HEK293T (cell line): ENCODE data around the gene TMEM232.
"Not testable (repeated sequence)": the region's sequence is repeated elsewhere in the genome, so short reads cannot be mapped to it uniquely, and the experiment has no call there.

ENCODE experiments used
- CTCF ChIA-PET: fragments of 350-600 bp; formaldehyde crosslinking; extraction: SDS; loops from one replicate; lab custom pipeline; 2021; ENCODE audit warnings: antibody characterized with exemption, inconsistent platforms; lab: Yijun Ruan, JAX
- POLR2A ChIA-PET: fragments of 350-600 bp; formaldehyde crosslinking; extraction: SDS; loops from one replicate; lab custom pipeline; 2020; ENCODE audit warnings: antibody characterized with exemption, inconsistent platforms; lab: Yijun Ruan, JAX
- DNase-seq: peaks from one replicate; pipeline ENCODE4 v3.0.0; 2012; ENCODE audit warnings: mixed read lengths; ENCODE audit errors: extremely low spot score
- ARNT ChIP-seq: fragments of 450-650 bp; IDR thresholded peaks from 2 replicates; pipeline ENCODE4 v1.6.1; 2017; ENCODE audit warnings: mild to moderate bottlenecking
- BHLHE40 ChIP-seq: fragments of 450-650 bp; IDR thresholded peaks from 2 replicates; pipeline ENCODE4 v1.6.1; 2016; ENCODE audit warnings: mild to moderate bottlenecking, moderate library complexity, borderline replicate concordance
- CTBP1 ChIP-seq: fragments of 450-650 bp; IDR thresholded peaks from 2 replicates; pipeline ENCODE4 v1.6.1; 2016; ENCODE audit warnings: borderline replicate concordance
- ELF4 ChIP-seq: fragments of 450-650 bp; IDR thresholded peaks from 2 replicates; pipeline ENCODE4 v1.6.1; 2017; ENCODE audit warnings: antibody characterized with exemption
- FOXA1 ChIP-seq: fragments of 450-650 bp; IDR thresholded peaks from 2 replicates; pipeline ENCODE4 v1.6.1; 2016; ENCODE audit warnings: mild to moderate bottlenecking
- FOXK2 ChIP-seq: fragments of 450-650 bp; IDR thresholded peaks from 2 replicates; pipeline ENCODE4 v1.6.1; 2016; ENCODE audit warnings: mild to moderate bottlenecking
- FOXM1 ChIP-seq: fragments of 450-650 bp; IDR thresholded peaks from 2 replicates; pipeline ENCODE4 v1.6.1; 2017; ENCODE audit warnings: mild to moderate bottlenecking, borderline replicate concordance
- HDGF ChIP-seq: fragments of 450-650 bp; IDR thresholded peaks from 2 replicates; pipeline ENCODE4 v1.6.1; 2017; ENCODE audit warnings: antibody characterized with exemption, borderline replicate concordance
- L3MBTL2 ChIP-seq: fragments of 450-650 bp; conservative IDR thresholded peaks from 2 replicates; pipeline ENCODE4 v1.6.1; 2016; ENCODE audit warnings: mild to moderate bottlenecking
- LEF1 ChIP-seq: fragments of 450-650 bp; IDR thresholded peaks from 2 replicates; pipeline ENCODE4 v1.6.1; 2017; ENCODE audit warnings: mild to moderate bottlenecking, borderline replicate concordance
- NFRKB ChIP-seq: fragments of 450-650 bp; IDR thresholded peaks from 2 replicates; pipeline ENCODE4 v1.6.1; 2016; ENCODE audit warnings: mild to moderate bottlenecking, moderate library complexity
- SP1 ChIP-seq: fragments of 450-650 bp; IDR thresholded peaks from 2 replicates; pipeline ENCODE4 v1.6.1; 2017
- SUZ12 ChIP-seq: fragments of 450-650 bp; IDR thresholded peaks from 2 replicates; pipeline ENCODE4 v1.6.1; 2016; ENCODE audit warnings: mild to moderate bottlenecking
- TARDBP ChIP-seq: fragments of 450-650 bp; IDR thresholded peaks from 2 replicates; pipeline ENCODE4 v1.6.1; 2016
- ZNF384 ChIP-seq: fragments of 450-650 bp; IDR thresholded peaks from 2 replicates; pipeline ENCODE4 v1.6.1; 2016
- TF ChIP-seq, protein P1 (sequence below): fragments of 450-650 bp; IDR thresholded peaks from 2 replicates; pipeline ENCODE4 v1.6.1; 2016

TMEM232 gene

DNA sequence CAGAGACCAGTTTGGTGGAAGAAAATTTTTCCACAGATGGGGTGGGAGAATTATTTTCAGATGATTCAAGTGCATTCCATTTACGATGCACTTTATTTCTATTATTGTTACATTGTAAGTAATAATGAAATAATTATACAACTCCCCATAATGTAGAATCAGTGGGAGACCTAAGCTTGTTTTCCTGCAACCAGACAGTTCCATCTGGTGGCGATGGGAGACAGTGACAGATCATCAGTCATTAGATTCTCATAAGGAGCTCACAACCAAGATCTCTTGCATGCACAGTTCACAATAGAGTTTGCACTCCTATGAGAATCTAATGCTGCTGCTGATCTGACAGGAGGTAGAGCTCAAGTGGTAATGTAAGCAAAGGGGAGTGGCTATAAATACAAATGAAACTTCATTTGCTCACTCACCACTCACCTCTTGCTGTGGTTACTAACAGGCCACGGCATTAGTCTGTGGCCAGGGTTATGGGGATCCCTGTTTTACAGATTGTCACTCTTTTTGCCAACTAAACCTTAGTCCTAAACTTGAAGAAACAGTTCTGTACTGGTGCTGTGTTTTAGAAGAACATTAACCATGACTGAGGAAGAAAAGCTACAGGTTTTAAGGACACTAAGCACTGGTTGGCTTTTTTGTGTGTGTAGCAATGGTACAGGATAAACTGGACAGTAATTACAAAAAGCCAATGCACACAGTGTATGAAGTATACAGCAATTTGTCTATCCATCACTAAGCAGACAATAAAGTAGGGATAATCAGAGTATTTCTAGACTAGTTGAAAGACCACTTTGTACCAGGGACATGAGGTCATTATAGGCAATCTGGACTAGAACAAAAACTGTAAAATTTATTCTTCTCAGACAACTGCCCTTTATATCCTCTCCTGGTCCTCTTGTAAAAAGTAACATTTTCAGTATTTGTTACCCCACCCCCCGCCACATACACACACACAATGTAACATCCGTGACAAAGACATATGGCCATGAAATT, 9.9 kb downstream of the TMEM232 start:
- POLR2A ChIA-PET: no interaction called here
- CTCF ChIA-PET: no interaction called here
- DNase-seq: no peak
- TF ChIP-seq ARNT: no peak
- no peak for TF ChIP-seq ZNF384

DNA sequence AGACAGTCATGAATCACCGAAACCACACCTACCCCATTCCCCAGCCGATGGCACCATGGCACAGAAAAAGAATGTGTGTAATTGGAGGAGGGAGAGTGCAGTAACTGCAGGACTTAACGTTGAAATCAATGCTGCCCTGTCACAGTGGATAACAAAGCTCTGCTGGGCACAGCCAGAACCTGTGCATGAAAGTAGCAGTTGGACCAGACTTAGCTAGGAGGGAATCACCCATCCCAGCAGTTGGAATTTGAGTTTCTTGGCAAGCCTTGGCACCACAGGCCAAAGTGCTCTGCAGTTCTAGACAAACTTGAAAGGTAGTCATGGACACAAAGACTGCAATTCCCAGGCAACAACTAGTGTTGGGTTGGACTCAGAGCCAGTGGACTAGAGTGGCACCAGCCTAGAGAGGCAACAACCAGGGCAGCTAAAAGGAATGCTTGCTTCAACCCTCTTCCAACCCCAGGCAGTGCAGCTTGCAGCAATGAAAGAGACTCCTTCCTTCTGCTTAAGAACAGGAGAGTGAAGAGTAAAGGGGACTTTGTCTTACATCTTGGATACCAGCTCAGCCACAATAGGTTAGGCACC, 19.1 kb downstream of the TMEM232 start:
- ChIA-PET POLR2A (no interaction called here), CTCF (no interaction called here)
- no peak for DNase-seq
- TF ChIP-seq FOXM1 (no peak), SP1 (no peak), TARDBP (no peak), L3MBTL2 (no peak), BHLHE40 (no peak), NFRKB (no peak), FOXK2 (no peak), ZNF384 (no peak), SUZ12 (no peak), FOXA1 (no peak), ELF4 (no peak), ARNT (no peak), HDGF (no peak), CTBP1 (no peak), LEF1 (no peak)
- TF ChIP-seq, protein P1, sequence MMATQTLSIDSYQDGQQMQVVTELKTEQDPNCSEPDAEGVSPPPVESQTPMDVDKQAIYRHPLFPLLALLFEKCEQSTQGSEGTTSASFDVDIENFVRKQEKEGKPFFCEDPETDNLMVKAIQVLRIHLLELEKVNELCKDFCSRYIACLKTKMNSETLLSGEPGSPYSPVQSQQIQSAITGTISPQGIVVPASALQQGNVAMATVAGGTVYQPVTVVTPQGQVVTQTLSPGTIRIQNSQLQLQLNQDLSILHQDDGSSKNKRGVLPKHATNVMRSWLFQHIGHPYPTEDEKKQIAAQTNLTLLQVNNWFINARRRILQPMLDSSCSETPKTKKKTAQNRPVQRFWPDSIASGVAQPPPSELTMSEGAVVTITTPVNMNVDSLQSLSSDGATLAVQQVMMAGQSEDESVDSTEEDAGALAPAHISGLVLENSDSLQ: no peak

DNA sequence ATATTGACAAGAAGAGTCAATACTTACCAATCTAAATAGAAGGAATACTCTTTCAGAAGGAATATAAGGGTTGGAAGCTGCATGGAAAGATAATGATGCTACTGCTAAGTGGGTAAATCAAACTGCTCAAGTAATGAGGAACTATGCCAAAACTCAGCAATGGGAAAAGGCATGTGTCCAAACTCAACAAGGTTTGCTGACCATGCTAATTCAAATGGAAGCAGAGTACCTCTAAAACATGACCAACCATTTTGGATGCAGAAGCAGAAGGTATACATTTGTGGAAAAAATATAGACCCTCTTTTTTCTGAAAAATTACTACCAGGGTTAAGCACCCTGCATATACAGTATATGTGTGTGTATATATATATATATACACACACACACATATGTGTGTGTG, 21.1 kb downstream of the TMEM232 start:
- TF ChIP-seq TARDBP: no peak
- TF ChIP-seq SUZ12: no peak
- no peak for TF ChIP-seq ZNF384
- no peak for TF ChIP-seq HDGF
- no peak for TF ChIP-seq FOXA1
- TF ChIP-seq L3MBTL2: no peak
- TF ChIP-seq CTBP1: no peak
- no peak for TF ChIP-seq LEF1
- TF ChIP-seq, protein P1: no peak
- no peak for TF ChIP-seq FOXK2
- TF ChIP-seq SP1: no peak
- no peak for TF ChIP-seq ARNT
- TF ChIP-seq BHLHE40: no peak
- CTCF ChIA-PET: no interaction called here
- POLR2A ChIA-PET: no interaction called here
- no peak for DNase-seq

DNA sequence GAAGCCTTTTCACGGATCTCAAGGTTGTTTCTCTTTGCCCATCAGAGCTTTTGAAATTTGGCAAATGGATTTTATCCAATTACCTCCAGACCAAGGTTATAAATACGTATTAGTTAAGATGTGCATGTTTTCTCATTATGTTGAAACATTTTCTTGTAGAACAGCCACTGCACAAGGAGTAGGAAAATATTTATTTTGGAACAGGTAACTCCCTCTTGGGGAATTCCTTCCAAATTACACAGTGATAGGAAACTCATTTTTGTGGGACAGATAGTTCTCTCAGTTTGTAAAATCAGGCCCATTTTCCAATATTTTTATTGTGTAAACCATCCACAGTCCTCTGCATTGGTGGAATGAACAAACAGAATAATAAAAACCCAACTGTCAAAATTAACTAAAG, 23.0 kb downstream of the TMEM232 start:
- ChIA-PET POLR2A (no interaction called here), CTCF (no interaction called here)
- TF ChIP-seq, protein P1: no peak
- DNase-seq: no peak

DNA sequence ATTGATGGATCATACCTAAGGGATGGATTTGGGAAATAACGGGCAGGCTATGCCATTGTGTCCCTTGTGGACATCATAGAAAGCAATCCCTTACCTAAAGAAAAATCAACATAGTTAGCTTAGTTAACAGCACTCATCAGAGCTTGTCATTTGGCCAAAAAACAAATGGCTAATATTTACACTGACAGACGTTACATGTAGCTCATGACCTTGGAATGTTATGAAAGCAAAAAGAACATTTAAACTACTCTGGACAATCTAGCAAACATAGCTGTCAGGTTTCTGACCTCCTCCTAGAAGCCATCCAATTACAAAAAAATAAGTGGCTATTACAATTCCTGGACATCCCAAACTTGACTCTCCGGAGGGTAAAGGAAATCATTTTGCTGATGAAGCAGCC, 23.8 kb downstream of the TMEM232 start:
- POLR2A ChIA-PET: no interaction called here
- CTCF ChIA-PET: no interaction called here
- DNase-seq: no peak
- TF ChIP-seq, protein P1: no peak
- TF ChIP-seq L3MBTL2: no peak
- no peak for TF ChIP-seq FOXA1
- TF ChIP-seq FOXM1: no peak
- no peak for TF ChIP-seq TARDBP
- TF ChIP-seq NFRKB: no peak
- TF ChIP-seq SP1: no peak
- TF ChIP-seq SUZ12: no peak
- TF ChIP-seq LEF1: no peak

DNA sequence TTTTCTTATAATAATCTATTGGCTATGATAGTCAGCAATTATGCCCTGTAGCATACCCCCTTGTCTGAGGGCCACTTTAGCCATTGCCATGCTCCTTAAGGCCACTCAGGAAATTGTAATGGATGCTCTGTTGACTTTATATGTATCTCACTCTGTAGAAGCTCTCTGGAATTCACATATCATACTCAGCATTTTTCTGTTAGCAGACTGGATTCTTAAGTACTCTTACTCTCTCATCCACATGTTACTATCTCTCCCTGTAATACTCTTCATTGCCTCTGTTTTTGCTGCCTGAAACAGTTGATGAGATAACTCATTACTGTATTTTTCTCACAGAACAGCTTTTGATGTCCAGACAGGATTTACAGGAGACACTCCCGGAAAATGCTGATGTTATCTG, 24.2 kb downstream of the TMEM232 start:
- CTCF ChIA-PET: no interaction called here
- POLR2A ChIA-PET: no interaction called here
- DNase-seq: no peak
- TF ChIP-seq CTBP1: no peak
- TF ChIP-seq SP1: no peak
- TF ChIP-seq LEF1: no peak
- TF ChIP-seq L3MBTL2: no peak
- TF ChIP-seq SUZ12: no peak
- no peak for TF ChIP-seq FOXM1
- TF ChIP-seq, protein P1: no peak
- TF ChIP-seq FOXA1: no peak

DNA sequence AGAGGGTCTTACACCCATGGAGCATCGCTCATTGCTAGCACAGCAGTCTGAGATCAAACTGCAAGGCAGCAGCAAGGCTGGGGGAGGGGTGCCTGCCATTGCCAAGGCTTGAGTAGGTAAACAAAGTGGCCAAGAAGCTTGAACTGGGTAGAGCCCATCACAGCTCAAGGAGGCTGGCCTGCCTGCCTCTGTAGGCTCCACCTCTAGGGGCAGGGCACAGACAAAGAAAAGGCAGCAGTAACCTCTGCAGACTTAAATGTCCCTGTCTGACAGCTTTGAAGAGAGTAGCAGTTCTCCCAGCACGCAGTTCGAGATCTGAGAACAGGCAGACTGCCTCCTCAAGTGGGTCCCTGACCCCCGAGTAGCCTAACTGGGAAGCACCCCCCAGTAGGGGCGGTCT, 33.8 kb downstream of the TMEM232 start:
- DNase-seq, POLR2A ChIA-PET, CTCF ChIA-PET: not testable (repeated sequence)

DNA sequence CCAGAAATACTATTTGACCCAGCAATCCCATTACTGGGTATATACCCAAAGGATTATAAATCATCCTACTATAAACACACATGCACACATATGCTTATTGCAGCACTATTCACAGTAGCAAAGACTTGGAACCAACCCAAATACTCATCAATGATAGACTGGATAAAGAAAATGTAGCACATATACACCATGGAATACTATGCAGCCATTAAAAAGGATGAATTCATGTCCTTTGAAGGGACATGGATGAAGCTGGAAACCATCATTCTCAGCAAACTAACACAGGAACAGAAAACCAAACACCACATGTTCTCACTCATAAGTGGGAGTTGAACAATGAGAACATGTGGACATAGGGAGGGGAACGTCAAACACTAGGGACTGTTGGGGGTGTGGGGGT, 35.9 kb downstream of the TMEM232 start:
- DNase-seq, CTCF ChIA-PET, POLR2A ChIA-PET: not testable (repeated sequence)
